H1 (cell line): ENCODE data around the gene PRR33. TPM values are rescaled to one million over a fixed set of nuclear protein-coding genes. Genes with fewer than 3 reads are reported as not detected.

Experiments
- CTCF ChIA-PET: fragments of 300-600 bp; sonication (Branson Sonifier 250); formaldehyde crosslinking; loops from one replicate; lab custom pipeline; 2021; ENCODE audit not compliant: partially characterized antibody; lab: Charles Lee
- POLR2A ChIA-PET: fragments of 300-600 bp; sonication (Branson Sonifier 250); formaldehyde crosslinking; loops from one replicate; lab custom pipeline; 2021; ENCODE audit warnings: inconsistent platforms; ENCODE audit not compliant: partially characterized antibody; lab: Charles Lee
- DNase-seq, 2 experiments: peaks; one replicate each; pipeline versions ENCODE4 v3.0.0 to v3.0.0-alpha.2; 2010 to 2022; ENCODE audit warnings: low spot score in 2 of 2, low read depth in 1 of 2, mixed read lengths in 1 of 2
- FAIRE-seq: peaks from 2 replicates; lab custom pipeline; 2011; peaks lifted over from hg19 to GRCh38; lab: Jason Lieb, UNC
- H2AFZ ChIP-seq: 2 replicates; pipeline ENCODE4 v1.8.1; 2012; ENCODE audit warnings: low read length, inconsistent platforms
- H2AK5ac ChIP-seq: 2 replicates; pipeline ENCODE4 v1.6.1; 2013; ENCODE audit warnings: low read depth, low read length
- H2BK120ac ChIP-seq: replicated peaks from 2 replicates; pipeline ENCODE3; 2013; ENCODE audit warnings: low read depth, low read length, inconsistent platforms
- H2BK12ac ChIP-seq: 2 replicates; pipeline ENCODE4 v1.6.1; 2013; ENCODE audit warnings: low read depth, low read length
- H2BK15ac ChIP-seq: 2 replicates; pipeline ENCODE4 v1.6.1; 2013; ENCODE audit warnings: low read length
- H2BK20ac ChIP-seq: 2 replicates; pipeline ENCODE4 v1.6.1; 2013; ENCODE audit warnings: low read length
- H2BK5ac ChIP-seq: 2 replicates; pipeline ENCODE4 v1.6.1; 2013; ENCODE audit warnings: low read depth, low read length
- H3K14ac ChIP-seq: 2 replicates; pipeline ENCODE4 v1.6.1; 2013; ENCODE audit warnings: inconsistent platforms; ENCODE audit not compliant: insufficient read length
- H3K18ac ChIP-seq: 2 replicates; pipeline ENCODE4 v1.6.1; 2013; ENCODE audit warnings: low read length; ENCODE audit errors: extremely low read depth
- H3K23ac ChIP-seq: 2 replicates; pipeline ENCODE4 v1.6.1; 2013; ENCODE audit warnings: inconsistent platforms; ENCODE audit not compliant: insufficient read length
- H3K23me2 ChIP-seq: 2 replicates; pipeline ENCODE4 v1.6.1; 2013; ENCODE audit warnings: low read depth, low read length
- H3K27ac ChIP-seq: 2 replicates; pipeline ENCODE4 v1.6.1; 2011; ENCODE audit warnings: low read depth, low read length, inconsistent platforms
- H3K27me3 ChIP-seq, 4 experiments: replicated peaks in 1 of 4; 1 replicate in 1 of 4; 2 replicates in 3 of 4; pipeline versions ENCODE4 v1.6.1 to v1.8.1; 2011 to 2013; ENCODE audit warnings: low read length in 3 of 4, mild to moderate bottlenecking in 3 of 4, inconsistent platforms in 2 of 4, mixed read lengths in 2 of 4, moderate library complexity in 1 of 4; ENCODE audit not compliant: control insufficient read depth in 3 of 4, insufficient read depth in 3 of 4; ENCODE audit errors: extremely low read depth in 1 of 4
- H3K36me3 ChIP-seq, 4 experiments: 2 replicates each; pipeline versions ENCODE4 v1.6.1 to v1.8.1; 2011 to 2013; ENCODE audit warnings: mild to moderate bottlenecking in 4 of 4, low read length in 3 of 4, moderate library complexity in 2 of 4, control low read depth in 1 of 4, inconsistent platforms in 1 of 4; ENCODE audit not compliant: insufficient read depth in 4 of 4, control insufficient read depth in 2 of 4
- H3K4ac ChIP-seq: replicated peaks from 2 replicates; pipeline ENCODE3; 2013; ENCODE audit warnings: low read length, low read depth, mixed read lengths, inconsistent platforms; ENCODE audit not compliant: insufficient read length
- H3K4me1 ChIP-seq, 4 experiments: replicated peaks in 1 of 4; 1 replicate in 1 of 4; 2 replicates in 3 of 4; pipeline versions ENCODE4 v1.6.1 to v1.8.1; 2011 to 2013; ENCODE audit warnings: low read length in 3 of 4, inconsistent platforms in 2 of 4, mixed read lengths in 1 of 4; ENCODE audit not compliant: insufficient read depth in 4 of 4, control insufficient read depth in 3 of 4
- H3K4me2 ChIP-seq, 2 experiments: 2 replicates each; pipeline versions ENCODE4 v1.6.1 to v1.8.1; 2011 to 2013; ENCODE audit warnings: low read depth in 2 of 2, low read length in 2 of 2, control low read depth in 1 of 2, inconsistent platforms in 1 of 2, mild to moderate bottlenecking in 1 of 2; ENCODE audit not compliant: insufficient read depth in 1 of 2
- H3K4me3 ChIP-seq, 4 experiments: fragments of 200-600, 300-600 bp in 1 of 4; sonication (generic), shearing (Covaris generic), sonication (Bioruptor Twin) in 1 of 4; 2 replicates each; pipeline versions ENCODE4 v1.5.1 to v1.8.1; 2011 to 2016; ENCODE audit warnings: low read length in 4 of 4, low read depth in 3 of 4, control low read depth in 2 of 4, inconsistent platforms in 2 of 4, mild to moderate bottlenecking in 2 of 4, mixed read lengths in 1 of 4, moderate library complexity in 1 of 4; ENCODE audit not compliant: insufficient read depth in 2 of 4; ENCODE audit errors: extremely low read depth in 1 of 4
- H3K56ac ChIP-seq: replicated peaks from 2 replicates; pipeline ENCODE3; 2013; ENCODE audit warnings: low read depth, mild to moderate bottlenecking, mixed read lengths, low read length, inconsistent platforms; ENCODE audit not compliant: insufficient read length
- H3K79me1 ChIP-seq: 2 replicates; pipeline ENCODE4 v1.6.1; 2013; ENCODE audit warnings: low read depth, low read length, control low read depth
- H3K79me2 ChIP-seq, 2 experiments: 2 replicates each; pipeline versions ENCODE4 v1.6.1 to v1.8.1; 2012 to 2013; ENCODE audit warnings: low read length in 2 of 2, mild to moderate bottlenecking in 2 of 2, inconsistent platforms in 1 of 2; ENCODE audit not compliant: insufficient read depth in 2 of 2, control insufficient read depth in 1 of 2
- H3K9ac ChIP-seq, 4 experiments: replicated peaks in 1 of 4; 1 replicate in 1 of 4; 2 replicates in 3 of 4; pipeline versions ENCODE4 v1.6.1 to v1.8.1; 2011 to 2013; ENCODE audit warnings: low read depth in 3 of 4, low read length in 3 of 4, control low read depth in 2 of 4, mild to moderate bottlenecking in 2 of 4, moderate library complexity in 2 of 4, inconsistent platforms in 1 of 4; ENCODE audit errors: extremely low read depth in 1 of 4
- H3K9me3 ChIP-seq, 2 experiments: 2 replicates each; pipeline versions ENCODE4 v1.6.1 to v1.8.1; 2012 to 2013; ENCODE audit warnings: mild to moderate bottlenecking in 2 of 2, moderate library complexity in 2 of 2, control low read depth in 1 of 2, inconsistent platforms in 1 of 2, low read depth in 1 of 2, low read length in 1 of 2, mixed read lengths in 1 of 2; ENCODE audit not compliant: insufficient read depth in 2 of 2
- H4K20me1 ChIP-seq, 2 experiments: replicated peaks in 1 of 2; 2 replicates each; pipeline versions ENCODE3 to v1.8.1; 2011 to 2013; ENCODE audit warnings: inconsistent platforms in 2 of 2, low read length in 2 of 2, mild to moderate bottlenecking in 1 of 2; ENCODE audit not compliant: insufficient read depth in 2 of 2, control insufficient read depth in 1 of 2
- H4K5ac ChIP-seq: 2 replicates; pipeline ENCODE4 v1.6.1; 2013; ENCODE audit warnings: low read length, low read depth, mixed read lengths, inconsistent platforms; ENCODE audit not compliant: insufficient read length
- H4K8ac ChIP-seq: 2 replicates; pipeline ENCODE4 v1.8.0; 2013; ENCODE audit warnings: mild to moderate bottlenecking, moderate library complexity, low read length, inconsistent platforms; ENCODE audit not compliant: insufficient read depth; ENCODE audit errors: extremely low read depth
- H4K91ac ChIP-seq: replicated peaks from 2 replicates; pipeline ENCODE3; 2013; ENCODE audit warnings: low read length, mixed read lengths, inconsistent platforms; ENCODE audit not compliant: insufficient read length
- ASH2L ChIP-seq: fragments of 200-600, 300-600 bp; sonication (generic); IDR thresholded peaks from one replicate; pipeline ENCODE4 v1.7.1; 2017; ENCODE audit warnings: low read length
- CREB1 ChIP-seq: IDR thresholded peaks from 2 replicates; pipeline ENCODE4 v1.6.1; 2012; ENCODE audit warnings: inconsistent platforms
- CTCF ChIP-seq, 3 experiments: IDR thresholded peaks; 1 replicate in 2 of 3; 2 replicates in 1 of 3; pipeline versions ENCODE4 v1.5.1 to v1.6.1; 2011; ENCODE audit warnings: low read length in 3 of 3, mild to moderate bottlenecking in 3 of 3, inconsistent platforms in 2 of 3, low read depth in 1 of 3, moderate library complexity in 1 of 3; ENCODE audit not compliant: insufficient read depth in 1 of 3; ENCODE audit errors: control extremely low read depth in 1 of 3
- EZH2 ChIP-seq: fragments of 200-600 bp; sonication (generic); IDR thresholded peaks from 2 replicates; pipeline ENCODE4 v1.7.1; 2012; ENCODE audit warnings: low read depth, mild to moderate bottlenecking, moderate library complexity, low read length, inconsistent platforms; ENCODE audit not compliant: severe bottlenecking
- GABPA ChIP-seq: IDR thresholded peaks from 2 replicates; pipeline ENCODE4 v1.6.1; 2011; ENCODE audit warnings: mild to moderate bottlenecking, low read length, moderate library complexity, borderline replicate concordance; ENCODE audit not compliant: insufficient read depth
- RAD21 ChIP-seq, 2 experiments: IDR thresholded peaks in 1 of 2; conservative IDR thresholded peaks in 1 of 2; 2 replicates each; pipeline ENCODE4 v1.6.1; 2011; ENCODE audit warnings: low read depth in 2 of 2, low read length in 2 of 2, improper control_type of control experiment in 1 of 2, inconsistent platforms in 1 of 2, mild to moderate bottlenecking in 1 of 2, moderate library complexity in 1 of 2
- RNF2 ChIP-seq: fragments of 200-900, 300-1000 bp; sonication (generic); IDR thresholded peaks from 2 replicates; pipeline ENCODE4 v1.7.1; 2016; ENCODE audit warnings: borderline replicate concordance, low read depth, mild to moderate bottlenecking, antibody characterized with exemption, low read length; ENCODE audit not compliant: poor library complexity, severe bottlenecking; ENCODE audit errors: missing control alignments
- WGBS, 2 experiments: shearing (Covaris generic) in 1 of 2; methylation state at CpG; one replicate each; pipeline versions ENCODE4 v1.1.6 to v1.1.7; 2013 to 2015; ENCODE audit warnings: low lambda C conversion rate in 2 of 2, mixed read lengths in 2 of 2, inconsistent platforms in 1 of 2, low coverage in 1 of 2, missing lambda C conversion rate in 1 of 2; ENCODE audit not compliant: insufficient replicate concordance in 2 of 2, insufficient coverage in 1 of 2, insufficient read length in 1 of 2; ENCODE audit errors: extremely low coverage in 1 of 2, missing lambda C conversion rate in 1 of 2; 5-methylcytosine and 5-hydroxymethylcytosine counted together
- polyA plus RNA-seq, 7 experiments: library from polyadenylated mRNA; depleted of rRNA in 3 of 7; stranded (reverse) in 5 of 7; unstranded in 2 of 7; fragments of >200 nt in 5 of 7; fragments of 200-250 nt in 2 of 7; gene quantifications; 1 replicate in 5 of 7; 2 replicates in 1 of 7; 4 replicates in 1 of 7; pipeline versions ENCODE4 v1.2.1 to v1.2.3, GENCODE V29; 2011 to 2013; ENCODE audit warnings: missing spikeins in 2 of 7, mixed read lengths in 2 of 7
- total RNA-seq: library from RNA; stranded (reverse); fragmentation: NEBNext Ultra II Directional; extraction: Animal tissue kit (Norgen Biotek cat#: 25700); gene quantifications from 2 replicates; pipeline ENCODE4 v1.2.1, GENCODE V29; 2021

PRR33 gene
- total and polyA plus RNA-seq, 2 of the 8 experiments (the other 6 are each of a cell fraction or from before 2014, with no cell fraction given) = 0.02 TPM; not detected in 1

GRCh38 chr11:1854949-1855885, 36.5 kb downstream of the PRR33 start:
- Histone ChIP-seq H4K20me1 (no peaks in the 10 kb centered on the region), H2BK20ac (no peak overlapping the region), H3K4me3 (no peak overlapping the region), H3K9me3 (no peaks in the 10 kb centered on the region), H3K4ac (no peak overlapping the region), H3K36me3 (no peaks in the 10 kb centered on the region), H3K79me2 (no peaks in the 10 kb centered on the region), H3K18ac (no peak overlapping the region), H2AK5ac (no peak overlapping the region), H3K23ac (no peak overlapping the region), H4K91ac (no peak overlapping the region), H3K23me2 (peaks cover 3% of the 10 kb centered on the region; the same call in 1 of the 2 replicates), H3K27me3 (no peaks in the 10 kb centered on the region; a peak in 1 of 7 replicates), H2BK5ac (no peak overlapping the region), H3K56ac (no peak overlapping the region), H4K8ac (no peak overlapping the region; the same call in 1 of the 2 replicates), H3K14ac (no peak overlapping the region), H3K4me1 (0 out of 7 replicates have a peak, but pooled peaks cover 0 to 3% (median 0%) of the 10 kb centered on the region in 4 experiments), H3K27ac (no peak overlapping the region), H4K5ac (no peak overlapping the region), H2BK15ac (no peak overlapping the region), H3K4me2 (no peak overlapping the region), H2AFZ (no peak overlapping the region), H3K79me1 (no peaks in the 10 kb centered on the region), H3K9ac (no peak overlapping the region), H2BK12ac (no peak overlapping the region), H2BK120ac (no peak overlapping the region)
- ChIA-PET CTCF (interaction anchor here (0.6 to 15.7 kb wide), 10 partner anchors 9 to 299 kb away, joined by 3 to 232 read pairs (median 4); no protein-coding TSS in a partner anchor), POLR2A (no interaction called here)
- DNase-seq (no peak), FAIRE-seq (no peak)
- 84% methylated on average over 24 of the region's 26 CpGs; no CpG with 5 or more reads in 1 of the 2 experiments for WGBS, 2 experiments
- TF ChIP-seq RNF2 (no peak), CREB1 (no peak), ASH2L (no peak), CTCF (IDR thresholded peaks at IDR 0.05; ENCODE audit: control extremely low read depth in 1 of 3, insufficient read depth in 1 of 3, low read depth in 1 of 3, low read length in 3 of 3) (peak in 1 of 3 experiments; percentile 6; a peak in 1 of 4 replicates), EZH2 (no peak), GABPA (no peak), RAD21 (IDR thresholded peaks at IDR 0.05 in 1 of 2, conservative IDR thresholded peaks at IDR 0.05 in 1 of 2; ENCODE audit: low read depth in 2 of 2, low read length in 2 of 2) (peak; percentile 14 to 35; a peak in 2 of 4 replicates)
